Vein endothelial cell (primary cell): ENCODE data around the gene DCDC2. TPM values are rescaled to one million over a fixed set of nuclear protein-coding genes. Genes with fewer than 3 reads are reported as not detected.

ENCODE experiments used
- small RNA-seq: library from RNA; depleted of rRNA; stranded (forward); fragments of <200 nt; gene quantifications from one replicate; pipeline ENCODE3, GENCODE V24; 2012
- total RNA-seq: library from RNA; depleted of rRNA; stranded (reverse); fragments of >200 nt; gene quantifications from 2 replicates; pipeline ENCODE4 v1.2.3, GENCODE V29; 2012

DCDC2 gene
- total RNA-seq: not detected in 2 replicates

DNA sequence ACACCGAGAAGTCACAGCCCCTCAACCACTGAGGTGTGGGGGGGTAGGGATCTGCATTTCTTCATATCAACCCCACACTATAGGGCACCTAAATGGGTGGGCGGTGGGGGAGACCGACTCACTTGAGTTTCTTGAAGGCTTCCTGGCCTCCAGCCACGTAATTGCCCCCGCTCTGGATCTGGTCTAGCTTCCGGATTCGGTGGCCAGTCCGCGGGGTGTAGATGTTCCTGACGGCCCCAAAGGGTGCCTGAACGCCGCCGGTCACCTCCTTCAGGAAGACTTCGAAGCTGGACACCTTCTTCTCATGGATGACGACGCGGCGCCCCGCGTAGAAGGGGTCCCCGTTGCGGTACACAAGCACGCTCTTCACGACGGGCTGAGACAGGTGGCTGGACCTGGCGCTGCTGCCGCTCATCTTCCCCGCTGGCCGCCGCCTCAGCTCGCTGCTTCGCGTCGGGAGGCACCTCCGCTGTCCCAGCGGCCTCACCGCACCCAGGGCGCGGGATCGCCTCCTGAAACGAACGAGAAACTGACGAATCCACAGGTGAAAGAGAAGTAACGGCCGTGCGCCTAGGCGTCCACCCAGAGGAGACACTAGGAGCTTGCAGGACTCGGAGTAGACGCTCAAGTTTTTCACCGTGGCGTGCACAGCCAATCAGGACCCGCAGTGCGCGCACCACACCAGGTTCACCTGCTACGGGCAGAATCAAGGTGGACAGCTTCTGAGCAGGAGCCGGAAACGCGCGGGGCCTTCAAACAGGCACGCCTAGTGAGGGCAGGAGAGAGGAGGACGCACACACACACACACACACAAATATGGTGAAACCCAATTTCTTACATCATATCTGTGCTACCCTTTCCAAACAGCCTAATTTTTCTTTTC, at the start of gene DCDC2:
Gene DCDC2 (minus strand): TSS at position 724 of the 883 bp plus-strand sequence. CDS start 309 bp downstream, at position 415.

DNA sequence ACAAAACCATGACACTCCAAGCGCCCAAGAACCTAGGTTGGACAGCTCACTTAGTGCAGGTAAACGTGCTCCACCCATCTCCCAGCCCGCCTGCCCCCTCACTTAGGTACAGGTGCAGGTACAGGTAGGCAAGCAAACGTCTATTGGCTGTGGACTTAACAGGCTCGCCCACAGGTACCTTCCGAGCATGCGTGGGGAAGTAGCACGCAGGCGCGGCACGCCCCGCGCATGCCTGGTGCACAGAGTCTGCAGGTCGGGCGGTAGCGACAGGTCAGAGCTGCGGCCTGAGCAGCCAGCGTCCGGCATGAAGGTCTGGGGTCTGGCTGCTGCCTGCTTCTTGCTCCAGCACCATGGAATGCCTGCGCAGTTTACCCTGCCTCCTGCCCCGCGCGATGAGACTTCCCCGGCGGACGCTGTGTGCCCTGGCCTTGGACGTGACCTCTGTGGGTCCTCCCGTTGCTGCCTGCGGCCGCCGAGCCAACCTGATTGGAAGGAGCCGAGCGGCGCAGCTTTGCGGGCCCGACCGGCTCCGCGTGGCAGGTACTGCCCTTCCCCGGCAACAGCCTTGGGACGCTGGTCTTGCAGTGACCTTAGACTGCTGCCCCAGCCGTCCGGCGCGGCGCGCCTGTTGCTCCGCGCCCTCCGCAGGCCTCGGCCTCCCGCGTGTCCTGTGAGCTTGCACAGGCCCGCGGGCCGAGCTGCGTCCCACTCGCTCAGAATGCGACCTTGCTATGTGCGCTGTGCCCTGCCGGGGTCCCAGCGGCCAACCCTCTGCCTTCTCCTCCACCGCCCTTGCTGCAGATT, 45.0 kb upstream of the DCDC2 start, which contains the start of gene MRS2:
Gene MRS2 (plus strand): TSS at position 240 of the 804 bp plus-strand sequence. CDS start 111 bp downstream, at position 351.

DNA sequence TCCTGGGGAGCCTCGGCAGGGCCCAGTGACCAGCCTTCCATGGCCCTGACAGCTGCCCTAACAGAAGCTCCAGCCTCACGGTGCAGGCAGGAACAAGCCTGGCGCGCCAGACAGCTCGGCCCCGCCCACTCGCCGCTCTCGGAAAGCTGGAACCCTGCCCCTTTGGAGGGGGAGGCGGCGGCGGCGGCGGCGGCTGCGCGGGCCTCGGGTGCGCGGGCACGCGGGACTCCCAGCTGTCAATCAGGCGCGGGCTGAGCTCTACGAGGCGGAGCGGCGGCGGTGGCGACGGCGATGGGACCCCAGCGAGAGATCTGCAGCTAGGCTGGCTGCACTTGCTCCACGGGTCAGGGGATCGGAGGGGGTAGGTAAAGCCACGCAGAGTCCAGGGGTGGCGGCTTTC, 231.9 kb downstream of the DCDC2 start, which contains the start of gene NRSN1:
Gene NRSN1 (plus strand): TSS at position 236 of the 400 bp plus-strand sequence. CDS start 8,113 bp downstream, outside the sequence.

Small RNAs within 50 kb of the gene (small RNA-seq; reads per million reads assigned to genes)
- gene RF00218 (not detected), gene RNU6-391P (not detected)

Other genes with a start within 250 kb of the DCDC2 start
- not detected in 2 replicates for gene NRSN1, start 231.8 kb downstream of the DCDC2 start, total RNA-seq
- 27.4 and 27.8 TPM in 2 replicates for gene MRS2, start 44.9 kb upstream of the DCDC2 start, total RNA-seq
- 0.19 and 0.33 TPM in 2 replicates for gene GPLD1, start 131.5 kb upstream of the DCDC2 start, total RNA-seq
- 0.48 and 0.98 TPM in 2 replicates for gene ALDH5A1, start 136.9 kb upstream of the DCDC2 start, total RNA-seq